Lung (tissue), 12 donors: ENCODE data around the gene KCNJ10. TPM values are rescaled to one million over a fixed set of nuclear protein-coding genes. Genes with fewer than 3 reads are reported as not detected.

Source experiments
- ATAC-seq: fragments of 200-7000 bp; cut with Tn5 transposase; one replicate; pipeline ENCODE4 v1.9.1; 2020; ENCODE audit warnings: moderate number of reproducible peaks; ENCODE audit not compliant: insufficient read depth, low FRiP score
- DNase-seq, 3 donors: peaks; one replicate each; pipeline ENCODE4 v3.0.0-alpha.2; 2013 to 2017
- H3K27ac ChIP-seq, 2 donors: one replicate each; pipeline ENCODE4 v1.5.1; 2013; ENCODE audit warnings: mild to moderate bottlenecking in 2 of 2, moderate library complexity in 2 of 2, control low read depth in 1 of 2, inconsistent platforms in 1 of 2, low read depth in 1 of 2, low read length in 1 of 2
- H3K27me3 ChIP-seq, 3 donors: one replicate each; pipeline ENCODE4 v1.5.1; 2013; ENCODE audit warnings: low read length in 2 of 3; ENCODE audit not compliant: control insufficient read depth in 3 of 3, insufficient read depth in 3 of 3
- H3K36me3 ChIP-seq, 4 donors: one replicate each; pipeline ENCODE4 v1.5.1; 2013; ENCODE audit warnings: low read length in 4 of 4, mild to moderate bottlenecking in 1 of 4, moderate library complexity in 1 of 4; ENCODE audit not compliant: control insufficient read depth in 4 of 4, insufficient read depth in 4 of 4
- H3K4me1 ChIP-seq, 5 donors: one replicate each; pipeline ENCODE4 v1.5.1; 2013; ENCODE audit warnings: low read length in 5 of 5, mild to moderate bottlenecking in 2 of 5, moderate library complexity in 1 of 5; ENCODE audit not compliant: control insufficient read depth in 5 of 5, insufficient read depth in 5 of 5
- H3K4me3 ChIP-seq: one replicate; pipeline ENCODE4 v1.5.1; 2013; ENCODE audit warnings: mild to moderate bottlenecking, control low read depth, moderate library complexity
- H3K9ac ChIP-seq, 2 donors: one replicate each; pipeline ENCODE4 v1.5.1; 2013; ENCODE audit warnings: low read length in 2 of 2, control low read depth in 1 of 2; ENCODE audit not compliant: insufficient read depth in 1 of 2
- H3K9me3 ChIP-seq, 4 donors: one replicate each; pipeline ENCODE4 v1.5.1; 2013; ENCODE audit warnings: low read length in 3 of 4, mild to moderate bottlenecking in 1 of 4, moderate library complexity in 1 of 4; ENCODE audit not compliant: control insufficient read depth in 4 of 4, insufficient read depth in 3 of 4
- CTCF ChIP-seq: IDR thresholded peaks from 2 replicates; pipeline ENCODE4 v1.5.1; 2012; ENCODE audit warnings: mild to moderate bottlenecking; ENCODE audit errors: control extremely low read depth, extremely low read depth
- WGBS, 2 donors: extraction: QIAGEN DNeasy Blood & Tissue Kit; methylation state at CpG; one replicate each; pipeline ENCODE4 v1.1.7; 2013; 5-methylcytosine and 5-hydroxymethylcytosine counted together
- polyA plus RNA-seq, 2 donors: library from polyadenylated mRNA; stranded (reverse); fragments of 200-250 nt; gene quantifications; one replicate each; pipeline ENCODE4 v1.2.1, GENCODE V29; 2013
- total RNA-seq, 2 donors: library from RNA; depleted of rRNA in 1 of 2; stranded (reverse); fragments of >200 nt in 1 of 2; gene quantifications; one replicate each; pipeline ENCODE4 v1.2.1, GENCODE V29; 2014 to 2021
- donor health status: control.
- donor health status: control.
- donor health status: Bipolar disorder and iron deficiency.
- donor health status: healthy.
- donor health status: DM: yes; HTN: yes; CAD: no.

The KCNJ10 gene
- total and polyA plus RNA-seq, 4 donors: 0.02 to 0.37 (median 0.10) TPM

- DNase-seq: no peak
- TF ChIP-seq CTCF: no peak
- WGBS, 2 donors: 77 to 85% methylated on average over 2 of the region's 2 CpGs
- Histone ChIP-seq H3K9ac (no peak overlapping the region), H3K27ac (no peak overlapping the region), H3K27me3 (peaks cover 0 to 5% (median 0%) of the 10 kb centered on the region in 3 donors), H3K9me3 (no peaks in the 10 kb centered on the region), H3K4me3 (no peak overlapping the region), H3K36me3 (no peaks in the 10 kb centered on the region), H3K4me1 (peaks cover 0 to 3% (median 0%) of the 10 kb centered on the region in 5 donors)
- ATAC-seq: no peak
Observed at GRCh38 chr1:160001440-160001839, 68.5 kb downstream of the KCNJ10 start.

GRCh38 chr1:159999204-159999603, 70.8 kb downstream of the KCNJ10 start:
- Histone ChIP-seq H3K9ac (no peak overlapping the region), H3K9me3 (no peaks in the 10 kb centered on the region), H3K4me3 (no peak overlapping the region), H3K4me1 (peaks cover 0 to 6% (median 0%) of the 10 kb centered on the region in 5 donors), H3K36me3 (no peaks in the 10 kb centered on the region), H3K27ac (no peak overlapping the region), H3K27me3 (peaks cover 0 to 5% (median 0%) of the 10 kb centered on the region in 3 donors)
- no peak for TF ChIP-seq CTCF
- 69 to 79% methylated on average over 4 of the region's 4 CpGs for WGBS, 2 donors
- ATAC-seq: no peak
- DNase-seq: no peak

- Histone ChIP-seq H3K9me3 (no peaks in the 10 kb centered on the region), H3K27ac (no peak overlapping the region), H3K4me1 (peaks cover 0 to 6% (median 0%) of the 10 kb centered on the region in 5 donors), H3K27me3 (peaks cover 0 to 5% (median 0%) of the 10 kb centered on the region in 3 donors), H3K4me3 (no peak overlapping the region), H3K9ac (no peak overlapping the region), H3K36me3 (no peaks in the 10 kb centered on the region)
- peak in 1 of 3 donors; percentile 18 for DNase-seq
- no peak for TF ChIP-seq CTCF
- ATAC-seq: peak; percentile 77
Observed at GRCh38 chr1:159996653-159997052, 73.3 kb downstream of the KCNJ10 start.

GRCh38 chr1:159994896-159995295, 75.1 kb downstream of the KCNJ10 start:
- H3K36me3 ChIP-seq: no peaks in the 10 kb centered on the region

More at GRCh38 chr1:159994896-159995295, 75.1 kb downstream of the KCNJ10 start:
- peaks cover 0 to 5% (median 0%) of the 10 kb centered on the region in 3 donors for H3K27me3 ChIP-seq
- H3K9ac ChIP-seq: no peak overlapping the region
- 91 to 93% methylated on average over 2 of the region's 2 CpGs for WGBS, 2 donors
- H3K9me3 ChIP-seq: no peaks in the 10 kb centered on the region
- TF ChIP-seq CTCF: no peak
- H3K4me3 ChIP-seq: no peak overlapping the region
- no peak for ATAC-seq
- H3K27ac ChIP-seq: no peak overlapping the region
- no peak for DNase-seq
- peaks cover 0 to 6% (median 0%) of the 10 kb centered on the region in 5 donors for H3K4me1 ChIP-seq
